Endothelial cell of umbilical vein (primary cell): ENCODE results near the gene SLC38A10. TPM values are rescaled to one million over a fixed set of nuclear protein-coding genes. Genes with fewer than 3 reads are reported as not detected.

Experiments used
- BruUV-seq: library from RNA; stranded (reverse); fragments of 400-500 nt; replicated peaks from 2 replicates; lab custom pipeline; 2021; lab: Mats Ljungman, UMichigan
- CTCF ChIA-PET: fragments of 300-600, 350-600 bp; sonication (Branson Sonifier 250); formaldehyde crosslinking; loops from one replicate; lab custom pipeline; 2021; ENCODE audit warnings: antibody characterized with exemption, inconsistent platforms; lab: Charles Lee
- POLR2A ChIA-PET: fragments of 300-600, 350-600 bp; sonication (Branson Sonifier 250); formaldehyde crosslinking; loops from one replicate; lab custom pipeline; 2021; ENCODE audit warnings: antibody characterized with exemption, inconsistent platforms; lab: Charles Lee
- DNase-seq: peaks from one replicate; pipeline ENCODE4 v3.0.0-alpha.2; 2011; ENCODE audit warnings: low read depth, low spot score
- FAIRE-seq: peaks from 2 replicates; lab custom pipeline; 2011; peaks lifted over from hg19 to GRCh38; lab: Jason Lieb, UNC
- H2AFZ ChIP-seq: 2 replicates; pipeline ENCODE4 v1.6.0; 2012; ENCODE audit warnings: low read depth, low read length, control low read depth, inconsistent platforms
- H3K27ac ChIP-seq: 2 replicates; pipeline ENCODE4 v1.5.1; 2011; ENCODE audit warnings: low read depth, mild to moderate bottlenecking, control low read depth, low read length, moderate library complexity; ENCODE audit not compliant: insufficient read depth
- H3K27me3 ChIP-seq, 2 experiments: 2 replicates each; pipeline versions ENCODE4 v1.6.0 to v1.6.1; 2011; ENCODE audit warnings: low read length in 2 of 2, mixed read lengths in 1 of 2; ENCODE audit not compliant: control insufficient read depth in 2 of 2, insufficient read depth in 2 of 2
- H3K36me3 ChIP-seq, 2 experiments: 2 replicates in 1 of 2; 3 replicates in 1 of 2; pipeline ENCODE4 v1.5.1; 2011; ENCODE audit warnings: low read length in 2 of 2, mild to moderate bottlenecking in 1 of 2, moderate library complexity in 1 of 2; ENCODE audit not compliant: control insufficient read depth in 2 of 2, insufficient read depth in 2 of 2; ENCODE audit errors: extremely low read depth in 1 of 2
- H3K4me1 ChIP-seq: 3 replicates; pipeline ENCODE4 v1.5.1; 2011; ENCODE audit warnings: mild to moderate bottlenecking, low read length; ENCODE audit not compliant: control insufficient read depth, insufficient read depth; ENCODE audit errors: extremely low read depth
- H3K4me2 ChIP-seq: 2 replicates; pipeline ENCODE4 v1.6.1; 2011; ENCODE audit warnings: low read length, control low read depth, mixed read lengths; ENCODE audit not compliant: insufficient read depth
- H3K4me3 ChIP-seq, 3 experiments: fragments of 200-600 bp in 1 of 3; sonication (generic), shearing (Covaris generic) in 1 of 3; replicated peaks in 1 of 3; 2 replicates each; pipeline ENCODE4 v1.5.1; 2011 to 2016; ENCODE audit warnings: control low read depth in 3 of 3, low read length in 3 of 3, mild to moderate bottlenecking in 2 of 3, inconsistent platforms in 1 of 3, low read depth in 1 of 3, moderate library complexity in 1 of 3; ENCODE audit not compliant: insufficient read depth in 1 of 3
- H3K79me2 ChIP-seq: 2 replicates; pipeline ENCODE4 v1.6.0; 2012; ENCODE audit warnings: low read length, inconsistent platforms; ENCODE audit not compliant: control insufficient read depth, insufficient read depth
- H3K9ac ChIP-seq: replicated peaks from 2 replicates; pipeline ENCODE3; 2011; ENCODE audit warnings: low read length, control low read depth; ENCODE audit not compliant: insufficient read depth; ENCODE audit errors: extremely low read depth
- H3K9me1 ChIP-seq: replicated peaks from 3 replicates; pipeline ENCODE4 v1.6.0; 2011; ENCODE audit warnings: mild to moderate bottlenecking, low read length; ENCODE audit not compliant: control insufficient read depth, insufficient read depth; ENCODE audit errors: extremely low read depth
- H3K9me3 ChIP-seq: replicated peaks from 2 replicates; pipeline ENCODE4 v1.5.1; 2012; ENCODE audit warnings: low read length, inconsistent platforms; ENCODE audit not compliant: control insufficient read depth, insufficient read depth
- H4K20me1 ChIP-seq: replicated peaks from 2 replicates; pipeline ENCODE3; 2011; ENCODE audit warnings: mild to moderate bottlenecking, low read length; ENCODE audit not compliant: control insufficient read depth, insufficient read depth; ENCODE audit errors: extremely low read depth
- CTCF ChIP-seq, 2 donors: IDR thresholded peaks; 1 replicate in 1 of 2; 2 replicates in 1 of 2; pipeline ENCODE4 v1.5.1; 2011; ENCODE audit warnings: low read length in 2 of 2, mild to moderate bottlenecking in 2 of 2, moderate library complexity in 2 of 2, control low read depth in 1 of 2, inconsistent platforms in 1 of 2, low read depth in 1 of 2; ENCODE audit not compliant: insufficient read depth in 1 of 2; ENCODE audit errors: extremely low read depth in 1 of 2
- EZH2 ChIP-seq: IDR thresholded peaks from 2 replicates; pipeline ENCODE4 v1.6.1; 2012; ENCODE audit warnings: borderline replicate concordance, low read depth, mild to moderate bottlenecking, moderate library complexity, low read length, inconsistent platforms; ENCODE audit not compliant: severe bottlenecking
- FOS ChIP-seq: IDR thresholded peaks from 2 replicates; pipeline ENCODE4 v1.6.1; 2011; ENCODE audit warnings: mild to moderate bottlenecking, low read length, moderate library complexity, borderline replicate concordance; ENCODE audit not compliant: insufficient read depth
- GATA2 ChIP-seq: IDR thresholded peaks from 2 replicates; pipeline ENCODE4 v1.7.0; 2011; ENCODE audit warnings: low read depth, mild to moderate bottlenecking, moderate library complexity, mixed read lengths, low read length; ENCODE audit not compliant: insufficient read length, insufficient read depth
- JUN ChIP-seq: IDR thresholded peaks from 2 replicates; pipeline ENCODE4 v1.6.1; 2011; ENCODE audit warnings: borderline replicate concordance, low read depth; ENCODE audit not compliant: insufficient read length, insufficient read depth
- MYC ChIP-seq: IDR thresholded peaks from one replicate; pipeline ENCODE4 v1.6.1; 2011; ENCODE audit warnings: mild to moderate bottlenecking, low read depth, low read length
- POLR2A ChIP-seq: IDR thresholded peaks from 2 replicates; pipeline ENCODE4 v1.6.1; 2012; ENCODE audit warnings: low read depth, mild to moderate bottlenecking, control low read depth, low read length
- POLR2AphosphoS5 ChIP-seq: IDR thresholded peaks from 2 replicates; pipeline ENCODE4 v1.6.1; 2012; ENCODE audit warnings: low read depth, mild to moderate bottlenecking, control low read depth, low read length, moderate library complexity; ENCODE audit not compliant: insufficient read depth
- dilution Hi-C: fragments of 300-500 bp; cut with MboI; formaldehyde crosslinking; loops from one replicate; pipeline ENCODE4 v1.15.0; 2019; ENCODE audit warnings: low sequenced_read_pairs; ENCODE audit not compliant: extremely low pct_ligation_motif_present
- intact Hi-C: fragments of 100-400 bp; cut with micrococcal nuclease; formaldehyde crosslinking; loops from one replicate; pipeline ENCODE4 v1.10.0; 2022
- polyA plus RNA-seq, 4 experiments: library from polyadenylated mRNA; depleted of rRNA in 3 of 4; stranded (reverse) in 3 of 4; unstranded in 1 of 4; fragments of >200 nt; gene quantifications; 2 replicates each; pipeline versions ENCODE4 v1.2.1 to v1.2.3, GENCODE V29; 2011 to 2012; ENCODE audit warnings: missing spikeins in 1 of 4
- total RNA-seq: library from RNA; stranded (reverse); gene quantifications from 2 replicates; pipeline ENCODE4 v1.2.3, GENCODE V29; 2021
- TF ChIP-seq, protein P1 (sequence below): IDR thresholded peaks from 2 replicates; pipeline ENCODE4 v1.6.1; 2011; ENCODE audit not compliant: insufficient read depth, insufficient read length

SLC38A10 gene
- total and polyA plus RNA-seq, 2 donors (not counting 3 experiments of a cell fraction or from before 2014, with no cell fraction given), result 72.7 to 113 TPM

DNA sequence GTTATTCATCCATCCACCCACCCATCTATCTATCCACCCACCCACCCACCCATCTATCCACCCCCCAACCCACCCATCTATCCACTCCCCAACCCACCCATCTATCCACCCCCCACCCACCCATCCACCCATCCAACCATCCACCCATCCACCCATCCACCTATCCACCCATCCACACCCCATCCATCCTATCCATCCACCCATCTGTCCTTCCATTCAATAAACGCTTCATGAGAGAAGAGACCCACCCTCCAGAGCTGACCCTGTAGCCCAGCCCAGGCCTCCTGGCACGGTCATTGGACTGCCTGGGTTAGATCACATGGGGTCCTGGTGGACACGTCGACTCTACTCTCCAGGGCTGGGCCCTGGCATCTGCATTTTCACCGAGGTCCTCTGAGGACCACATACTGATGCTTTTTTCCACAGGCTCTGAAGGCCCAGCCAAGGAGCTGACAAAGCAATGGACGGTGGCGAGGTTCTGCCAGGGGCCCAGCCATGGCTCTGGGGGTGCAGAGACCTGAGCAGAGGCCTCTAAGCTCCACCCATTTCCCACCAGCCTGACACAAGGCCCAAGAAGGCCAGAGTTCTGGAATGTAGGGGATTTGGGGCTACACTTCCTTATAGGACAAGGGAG is 41.3 kb upstream of the SLC38A10 start:
- Histone ChIP-seq H3K79me2 (peaks cover 13% of the 10 kb centered on the region), H3K27me3 (no peaks in the 10 kb centered on the region), H3K4me3 (no peak overlapping the region), H4K20me1 (no peaks in the 10 kb centered on the region), H3K27ac (no peak overlapping the region), H3K36me3 (no peaks in the 10 kb centered on the region), H2AFZ (no peak overlapping the region), H3K9ac (no peak overlapping the region), H3K9me1 (no peaks in the 10 kb centered on the region), H3K4me2 (no peak overlapping the region), H3K9me3 (no peaks in the 10 kb centered on the region), H3K4me1 (peaks cover 15% of the 10 kb centered on the region)
- POLR2A ChIA-PET, result no interaction called here
- no TSS peak for BruUV-seq
- DNase-seq, result no peak
- dilution Hi-C loops (no loop called here), intact Hi-C loops (no loop called here)
- no peak for TF ChIP-seq POLR2AphosphoS5
- no peak for TF ChIP-seq POLR2A
- no peak for TF ChIP-seq FOS
- TF ChIP-seq, protein P1, sequence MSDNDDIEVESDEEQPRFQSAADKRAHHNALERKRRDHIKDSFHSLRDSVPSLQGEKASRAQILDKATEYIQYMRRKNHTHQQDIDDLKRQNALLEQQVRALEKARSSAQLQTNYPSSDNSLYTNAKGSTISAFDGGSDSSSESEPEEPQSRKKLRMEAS, result no peak
- no peak for TF ChIP-seq MYC
- TF ChIP-seq CTCF (IDR thresholded peaks at IDR 0.05; ENCODE audit: extremely low read depth in 1 of 2, insufficient read depth in 1 of 2, low read depth in 1 of 2, low read length in 2 of 2), result no peak
- TF ChIP-seq EZH2, result no peak
- no peak for TF ChIP-seq GATA2
- TF ChIP-seq JUN, result no peak
- no peak for FAIRE-seq
- CTCF ChIA-PET, result no interaction called here
